GM20000 (cell line): ENCODE data around the gene PHOX2A.

Source experiments
- DNase-seq: peaks from one replicate; pipeline ENCODE4 v3.0.0; 2012; ENCODE audit warnings: low spot score
- TF ChIP-seq, protein P1 (sequence below): IDR thresholded peaks from 2 replicates; pipeline ENCODE4 v1.5.1; 2012; ENCODE audit warnings: mild to moderate bottlenecking, control low read depth; ENCODE audit errors: extremely low read depth, missing control alignments

The PHOX2A gene

GRCh38 chr11:72190631-72191071, 53.3 kb downstream of the PHOX2A start:
- no peak for DNase-seq
- TF ChIP-seq, protein P1, sequence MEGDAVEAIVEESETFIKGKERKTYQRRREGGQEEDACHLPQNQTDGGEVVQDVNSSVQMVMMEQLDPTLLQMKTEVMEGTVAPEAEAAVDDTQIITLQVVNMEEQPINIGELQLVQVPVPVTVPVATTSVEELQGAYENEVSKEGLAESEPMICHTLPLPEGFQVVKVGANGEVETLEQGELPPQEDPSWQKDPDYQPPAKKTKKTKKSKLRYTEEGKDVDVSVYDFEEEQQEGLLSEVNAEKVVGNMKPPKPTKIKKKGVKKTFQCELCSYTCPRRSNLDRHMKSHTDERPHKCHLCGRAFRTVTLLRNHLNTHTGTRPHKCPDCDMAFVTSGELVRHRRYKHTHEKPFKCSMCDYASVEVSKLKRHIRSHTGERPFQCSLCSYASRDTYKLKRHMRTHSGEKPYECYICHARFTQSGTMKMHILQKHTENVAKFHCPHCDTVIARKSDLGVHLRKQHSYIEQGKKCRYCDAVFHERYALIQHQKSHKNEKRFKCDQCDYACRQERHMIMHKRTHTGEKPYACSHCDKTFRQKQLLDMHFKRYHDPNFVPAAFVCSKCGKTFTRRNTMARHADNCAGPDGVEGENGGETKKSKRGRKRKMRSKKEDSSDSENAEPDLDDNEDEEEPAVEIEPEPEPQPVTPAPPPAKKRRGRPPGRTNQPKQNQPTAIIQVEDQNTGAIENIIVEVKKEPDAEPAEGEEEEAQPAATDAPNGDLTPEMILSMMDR, result no peak

GRCh38 chr11:72189455-72190250, 54.3 kb downstream of the PHOX2A start:
- DNase-seq, result no peak
- TF ChIP-seq, protein P1, result no peak
